KMS-11 (cell line): ENCODE measurements around the gene TRMT5.

Source experiments
- H2AFZ ChIP-seq: fragments of 200-600 bp; sonication (generic); 2 replicates; pipeline ENCODE4 v1.6.1; 2016; ENCODE audit warnings: antibody characterized with exemption, mixed run types, low read depth
- H3K27ac ChIP-seq: fragments of 200-600 bp; sonication (generic); 2 replicates; pipeline ENCODE4 v1.6.1; 2016; ENCODE audit warnings: mild to moderate bottlenecking, mixed run types
- H3K27me3 ChIP-seq: fragments of 200-600 bp; sonication (generic); 2 replicates; pipeline ENCODE4 v1.6.1; 2017; ENCODE audit warnings: mild to moderate bottlenecking, low read depth, mixed run types, moderate library complexity; ENCODE audit not compliant: insufficient read depth
- H3K36me3 ChIP-seq: fragments of 200-600 bp; sonication (generic); 2 replicates; pipeline ENCODE4 v1.6.1; 2017; ENCODE audit warnings: mild to moderate bottlenecking, mixed run types; ENCODE audit not compliant: insufficient read depth
- H3K4me1 ChIP-seq: fragments of 200-600 bp; sonication (generic); 2 replicates; pipeline ENCODE4 v1.6.1; 2016; ENCODE audit warnings: mild to moderate bottlenecking, low read depth, mixed run types; ENCODE audit not compliant: poor library complexity, severe bottlenecking
- H3K4me2 ChIP-seq: fragments of 200-600 bp; sonication (generic); 2 replicates; pipeline ENCODE4 v1.7.0; 2016; ENCODE audit warnings: mild to moderate bottlenecking, mixed run types
- H3K4me3 ChIP-seq: fragments of 200-600 bp; sonication (generic); IDR thresholded peaks from 2 replicates; pipeline ENCODE4 v1.6.1; 2017; ENCODE audit warnings: low read depth, low read length, mixed read lengths; ENCODE audit not compliant: insufficient read depth
- H3K79me2 ChIP-seq: fragments of 200-600 bp; sonication (generic); 2 replicates; pipeline ENCODE4 v1.6.1; 2016; ENCODE audit warnings: low read depth, mixed run types; ENCODE audit not compliant: insufficient read depth
- H3K9ac ChIP-seq: fragments of 200-600 bp; sonication (generic); 2 replicates; pipeline ENCODE4 v1.6.1; 2016; ENCODE audit warnings: mild to moderate bottlenecking, mixed run types
- H4K20me1 ChIP-seq: fragments of 200-600 bp; sonication (generic); 2 replicates; pipeline ENCODE4 v1.6.1; 2016; ENCODE audit warnings: mild to moderate bottlenecking, mixed run types; ENCODE audit not compliant: insufficient read depth
- CTCF ChIP-seq: fragments of 200-600 bp; sonication (generic); conservative IDR thresholded peaks from 2 replicates; pipeline ENCODE4 v1.6.1; 2017; ENCODE audit warnings: low read depth, mild to moderate bottlenecking, antibody characterized with exemption, low read length, moderate library complexity, mixed read lengths

TRMT5 gene

GRCh38 chr14:61003571-61003970 is 22.7 kb upstream of the TRMT5 start:
- Histone ChIP-seq H3K27ac (no peak overlapping the region), H3K36me3 (no peaks in the 10 kb centered on the region), H3K27me3 (no peaks in the 10 kb centered on the region), H2AFZ (no peak overlapping the region), H4K20me1 (no peaks in the 10 kb centered on the region), H3K4me1 (no peaks in the 10 kb centered on the region), H3K4me3 (no peak overlapping the region), H3K9ac (no peak overlapping the region), H3K79me2 (no peaks in the 10 kb centered on the region), H3K4me2 (no peak overlapping the region)
- TF ChIP-seq CTCF = no peak

- Histone ChIP-seq H3K79me2 (no peaks in the 10 kb centered on the region), H3K4me3 (no peak overlapping the region), H3K27me3 (no peaks in the 10 kb centered on the region), H3K4me2 (no peak overlapping the region), H3K36me3 (no peaks in the 10 kb centered on the region), H3K9ac (no peak overlapping the region), H3K4me1 (no peaks in the 10 kb centered on the region), H3K27ac (no peak overlapping the region), H2AFZ (no peak overlapping the region), H4K20me1 (no peaks in the 10 kb centered on the region)
- TF ChIP-seq CTCF = no peak
Observed at GRCh38 chr14:60999536-60999935, 18.7 kb upstream of the TRMT5 start.

- no peak overlapping the region for H3K4me2 ChIP-seq
- H3K4me1 ChIP-seq = no peaks in the 10 kb centered on the region
- no peaks in the 10 kb centered on the region for H3K27me3 ChIP-seq
- no peak overlapping the region for H3K27ac ChIP-seq
- H2AFZ ChIP-seq = no peak overlapping the region
- H3K79me2 ChIP-seq = no peaks in the 10 kb centered on the region
- H3K36me3 ChIP-seq = no peaks in the 10 kb centered on the region
- no peak overlapping the region for H3K4me3 ChIP-seq
- H4K20me1 ChIP-seq = no peaks in the 10 kb centered on the region
- TF ChIP-seq CTCF = no peak
- no peak overlapping the region for H3K9ac ChIP-seq
Observed at GRCh38 chr14:60998617-60999016, 17.7 kb upstream of the TRMT5 start.

- H2AFZ ChIP-seq = no peak overlapping the region
- no peaks in the 10 kb centered on the region for H3K36me3 ChIP-seq
- H4K20me1 ChIP-seq = no peaks in the 10 kb centered on the region
- no peaks in the 10 kb centered on the region for H3K27me3 ChIP-seq
- no peak overlapping the region for H3K4me3 ChIP-seq
- H3K4me2 ChIP-seq = no peak overlapping the region
- no peak overlapping the region for H3K27ac ChIP-seq
- no peaks in the 10 kb centered on the region for H3K4me1 ChIP-seq
- no peak overlapping the region for H3K9ac ChIP-seq
- no peak for TF ChIP-seq CTCF
- H3K79me2 ChIP-seq = no peaks in the 10 kb centered on the region
Observed at GRCh38 chr14:60989599-60989998, 8.7 kb upstream of the TRMT5 start.

GRCh38 chr14:60986500-60986899 is 5.6 kb upstream of the TRMT5 start:
- H3K4me2 ChIP-seq = no peak overlapping the region
- no peak overlapping the region for H2AFZ ChIP-seq
- H3K4me1 ChIP-seq = no peaks in the 10 kb centered on the region
- TF ChIP-seq CTCF = no peak
- no peak overlapping the region for H3K9ac ChIP-seq
- H3K27me3 ChIP-seq = no peaks in the 10 kb centered on the region
- H3K36me3 ChIP-seq = no peaks in the 10 kb centered on the region
- no peaks in the 10 kb centered on the region for H4K20me1 ChIP-seq
- H3K27ac ChIP-seq = no peak overlapping the region
- no peaks in the 10 kb centered on the region for H3K79me2 ChIP-seq
- H3K4me3 ChIP-seq = no peak overlapping the region
